HG02642 (cell line): ENCODE data around the gene CDC25A.

ENCODE experiments used
- ATAC-seq: cut with Tn5 transposase; IDR thresholded peaks from one replicate; pipeline ENCODE4 v1.9.1; 2021; ENCODE audit warnings: mild to moderate bottlenecking; ENCODE audit not compliant: unreplicated experiment, poor library complexity

The CDC25A gene

DNA sequence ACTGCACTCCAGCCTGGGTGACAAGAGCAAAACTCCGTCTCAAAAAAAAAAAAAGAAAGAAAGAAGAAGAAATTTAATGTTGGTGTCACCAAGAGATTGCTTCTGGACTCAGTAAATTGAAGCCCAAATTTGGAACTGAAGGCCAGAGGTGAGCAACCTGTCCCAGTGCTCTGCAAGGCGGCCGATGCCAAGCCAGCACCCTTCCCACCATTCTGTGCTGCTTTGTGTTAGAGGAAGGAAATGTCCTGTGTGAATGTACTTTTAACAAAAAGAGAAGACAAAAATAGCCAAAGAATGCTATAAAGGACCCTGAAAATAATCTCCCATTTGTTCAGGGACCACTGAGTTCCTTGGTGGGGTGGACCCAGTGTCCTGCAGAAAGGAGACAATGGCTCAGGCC, 44.6 kb downstream of the CDC25A start:
- ATAC-seq, result no peak

DNA sequence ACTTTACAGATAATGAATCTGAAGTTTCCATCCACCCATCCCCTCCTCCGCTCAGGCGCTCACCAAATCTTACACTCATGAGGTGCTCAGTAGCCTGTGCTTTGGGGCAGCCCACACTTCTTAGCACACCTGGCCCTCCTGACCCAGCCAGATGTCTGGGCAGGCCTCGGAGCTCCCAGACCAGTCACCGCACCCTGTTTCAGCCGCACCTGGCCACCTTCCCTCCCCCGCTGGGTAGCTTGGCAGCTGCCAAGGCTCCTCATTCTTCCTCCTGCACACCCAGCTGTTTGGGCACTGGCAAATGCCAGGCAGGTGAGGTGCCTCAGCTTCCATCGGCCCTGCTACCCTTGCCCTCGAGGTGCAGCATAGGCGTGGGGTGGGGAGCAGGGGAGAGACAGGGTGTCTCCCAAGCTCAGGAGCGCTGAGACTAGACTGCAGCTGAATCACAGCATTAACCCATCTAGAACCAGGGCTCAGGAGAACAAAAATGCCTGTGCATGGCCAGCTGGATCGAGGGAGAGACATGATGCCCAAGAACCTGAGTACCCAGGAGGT, 45.8 kb downstream of the CDC25A start:
- ATAC-seq, result no peak

DNA sequence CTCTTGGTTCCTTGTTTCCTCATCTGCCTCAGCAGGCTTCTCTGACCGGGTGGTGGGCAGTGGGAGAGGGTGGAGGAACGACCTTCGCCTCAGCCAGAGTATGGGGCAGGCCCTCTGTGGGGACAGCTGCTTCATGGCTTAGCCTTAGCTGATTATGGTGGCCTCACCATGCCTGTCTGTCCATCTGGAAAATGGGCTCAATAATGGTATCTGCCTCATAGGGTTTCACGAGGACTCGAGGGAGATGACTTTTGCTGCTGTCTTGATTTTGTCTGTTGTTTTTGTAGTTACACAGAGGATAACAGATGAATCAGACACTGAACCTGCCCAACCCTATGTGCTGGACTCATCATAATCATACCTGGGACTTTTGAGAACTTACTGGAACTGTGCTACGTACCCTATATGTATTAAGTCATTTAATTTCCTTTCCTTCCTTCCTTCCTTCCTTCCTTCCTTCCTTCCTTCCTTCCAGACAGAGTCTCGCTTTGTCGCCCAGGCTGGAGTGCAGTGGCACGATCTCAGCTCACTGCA, 46.5 kb downstream of the CDC25A start:
- ATAC-seq, result no peak

DNA sequence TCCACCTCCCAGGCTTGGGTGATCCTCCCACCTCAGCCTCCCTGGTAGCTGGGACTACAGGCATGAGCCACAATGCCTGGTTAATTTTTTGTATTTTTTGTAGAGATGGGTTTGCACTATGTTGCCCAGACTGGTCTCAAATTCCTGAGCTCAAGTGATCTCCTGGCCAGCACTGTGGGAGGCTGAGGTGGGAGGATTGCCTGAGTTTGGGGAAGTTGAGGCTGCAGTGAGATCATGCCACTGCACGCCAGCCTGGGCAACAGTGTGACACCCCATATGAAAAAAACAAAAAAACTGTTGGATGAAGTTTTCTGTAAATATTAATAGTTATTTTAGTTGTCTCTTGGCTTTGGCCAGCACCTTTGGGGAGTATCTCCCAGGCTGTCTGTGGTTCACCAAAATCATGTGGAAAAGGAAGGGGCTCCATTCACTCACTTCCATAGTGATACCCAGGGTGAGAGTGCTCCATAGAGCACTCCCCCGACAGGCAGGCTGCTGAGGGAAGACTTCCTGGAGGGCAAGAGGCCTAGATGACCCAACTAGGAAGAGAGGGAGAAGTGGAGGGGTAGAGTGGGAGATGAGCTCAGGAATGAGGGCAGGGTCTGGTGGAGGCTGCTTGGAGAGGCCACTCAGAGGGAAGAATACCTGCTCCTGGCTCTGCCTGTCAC, 47.1 kb downstream of the CDC25A start:
- ATAC-seq, result no peak

DNA sequence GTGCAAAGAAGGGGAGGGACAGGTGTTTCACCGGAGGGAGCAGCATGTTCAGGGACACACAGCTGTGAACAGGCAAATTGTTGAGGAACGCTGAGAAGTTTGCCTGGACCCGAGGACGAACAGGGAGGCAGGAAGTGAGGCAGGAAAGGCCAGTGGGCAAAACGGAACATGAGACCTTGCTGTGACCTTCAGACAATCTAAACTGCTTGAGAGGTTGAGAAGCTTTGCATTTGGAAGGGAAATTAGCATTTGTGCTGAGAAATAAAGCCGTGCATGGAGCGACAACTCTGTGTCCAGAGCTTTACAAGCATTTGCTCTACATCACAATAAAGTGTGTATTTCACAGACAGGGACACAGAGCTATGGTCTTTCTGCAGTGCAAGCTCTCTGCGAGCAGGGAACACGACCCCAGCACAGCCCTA, 47.9 kb downstream of the CDC25A start:
- ATAC-seq, result no peak

DNA sequence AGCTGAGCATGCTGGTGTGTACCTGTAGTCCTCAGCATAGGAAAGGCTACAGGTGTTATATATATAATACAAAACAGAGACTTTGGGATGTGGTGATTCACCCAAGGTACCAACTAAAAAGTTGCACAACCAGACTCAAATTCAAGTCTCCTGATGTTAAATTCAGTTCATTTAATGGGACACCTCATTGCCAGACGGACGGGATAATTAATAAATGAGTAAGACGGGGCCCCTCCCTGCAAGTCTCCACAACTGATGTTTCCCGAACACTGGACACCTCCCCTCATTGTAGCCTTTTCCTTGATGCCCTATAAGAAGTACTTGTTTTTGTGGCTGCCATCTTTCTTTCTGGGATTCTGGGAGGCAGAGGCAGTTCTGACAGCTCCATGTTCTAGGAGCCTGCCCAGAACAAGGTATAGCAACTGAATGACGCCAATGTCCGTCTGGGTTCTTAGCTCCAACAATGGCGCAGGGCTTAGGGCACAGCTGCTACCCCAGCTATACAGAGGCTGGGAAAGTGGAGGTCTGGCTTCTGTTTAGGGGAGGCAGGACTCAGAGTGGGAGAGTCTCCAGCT, 50.7 kb downstream of the CDC25A start:
- ATAC-seq, result no peak

DNA sequence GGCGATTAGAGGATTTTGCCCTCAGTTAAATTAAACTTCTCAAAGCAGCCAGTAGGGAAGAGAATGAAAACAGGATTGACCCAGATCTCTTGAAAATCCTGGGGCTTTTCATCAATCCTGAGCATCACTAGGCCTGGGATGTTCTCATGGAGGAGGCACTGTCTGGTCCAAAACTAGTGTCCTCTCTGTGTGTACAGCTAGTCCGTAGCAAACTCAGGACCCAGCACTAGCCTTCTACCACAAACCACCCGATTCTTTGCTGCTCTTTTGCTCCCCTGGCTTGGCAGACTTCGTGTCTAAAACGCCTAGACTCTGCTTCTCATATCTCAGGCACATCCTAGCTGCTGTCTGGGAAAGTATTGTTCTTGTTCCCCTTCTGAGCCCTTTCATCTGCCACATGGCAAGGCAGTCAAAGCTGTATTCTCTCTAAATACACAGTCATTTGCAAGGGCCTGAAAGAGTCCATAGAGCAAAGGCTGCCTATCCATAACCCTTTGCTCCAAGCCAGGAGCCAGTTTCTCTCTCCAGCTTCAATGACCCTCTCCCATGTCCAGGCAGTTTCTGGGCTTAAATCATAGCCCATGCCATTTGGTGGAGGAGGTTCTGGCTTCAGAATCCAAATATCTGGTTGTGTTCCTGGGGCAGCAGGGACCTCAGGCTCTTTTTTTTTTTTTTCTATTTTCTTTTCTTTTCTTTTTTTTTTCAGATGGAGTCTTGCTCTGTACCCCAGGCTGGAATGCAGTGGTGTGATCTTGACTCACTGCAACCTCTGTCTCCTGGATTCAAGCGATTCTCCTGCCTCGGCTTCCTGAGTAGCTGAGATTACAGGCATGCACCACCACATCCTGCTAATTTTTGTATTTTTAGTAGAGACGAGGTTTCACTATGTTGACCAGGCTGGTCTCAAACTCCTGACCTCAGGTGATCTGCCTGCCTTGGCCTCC, 52.4 kb downstream of the CDC25A start:
- no peak for ATAC-seq

DNA sequence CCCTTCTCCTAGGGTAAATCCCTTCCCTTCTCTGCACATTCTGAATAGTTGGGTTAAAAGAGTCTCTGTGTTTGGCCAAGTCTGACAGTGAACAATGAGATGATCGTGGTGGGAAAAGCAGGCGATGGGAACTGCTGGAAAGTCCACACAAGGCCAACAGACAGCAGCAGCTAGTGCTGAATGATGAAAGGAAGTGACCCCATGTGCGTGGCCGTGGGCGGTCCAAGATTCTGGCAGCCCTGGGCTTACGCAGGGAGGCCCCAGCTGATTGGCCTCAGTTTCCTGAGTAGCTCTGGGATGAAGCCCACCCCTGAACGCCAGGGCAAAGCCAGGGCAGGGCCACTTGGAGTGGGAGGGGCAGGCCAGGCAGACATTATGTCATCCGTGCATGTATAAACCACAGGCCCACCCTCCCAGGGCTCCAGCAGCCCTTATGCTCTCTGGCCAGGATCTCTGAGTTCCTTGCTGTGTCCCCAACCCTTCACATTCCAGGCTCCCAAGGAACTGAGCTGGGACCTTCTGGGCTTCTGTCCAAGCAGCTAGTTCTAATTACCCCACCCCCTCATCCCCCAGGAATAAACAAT, 57.8 kb downstream of the CDC25A start:
- no peak for ATAC-seq

DNA sequence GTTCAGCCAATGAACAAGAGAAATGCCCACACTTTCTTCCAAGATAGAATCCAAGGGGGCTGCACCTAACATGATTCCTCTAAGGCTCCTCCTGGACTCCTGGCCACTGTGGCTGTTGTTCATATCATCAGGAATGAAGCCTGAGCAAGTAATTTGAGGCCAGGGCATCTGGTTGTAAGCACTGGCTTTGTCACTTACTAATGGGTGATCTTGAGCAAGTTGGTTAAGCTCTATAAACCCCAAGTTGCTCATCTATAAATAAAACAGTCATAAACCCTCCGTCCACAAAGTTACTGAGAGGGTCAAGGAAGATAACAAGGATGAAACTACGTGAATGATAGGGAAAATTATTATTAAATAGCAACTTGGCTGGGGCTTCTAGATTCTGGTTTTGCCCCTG, 58.3 kb downstream of the CDC25A start:
- ATAC-seq, result no peak

DNA sequence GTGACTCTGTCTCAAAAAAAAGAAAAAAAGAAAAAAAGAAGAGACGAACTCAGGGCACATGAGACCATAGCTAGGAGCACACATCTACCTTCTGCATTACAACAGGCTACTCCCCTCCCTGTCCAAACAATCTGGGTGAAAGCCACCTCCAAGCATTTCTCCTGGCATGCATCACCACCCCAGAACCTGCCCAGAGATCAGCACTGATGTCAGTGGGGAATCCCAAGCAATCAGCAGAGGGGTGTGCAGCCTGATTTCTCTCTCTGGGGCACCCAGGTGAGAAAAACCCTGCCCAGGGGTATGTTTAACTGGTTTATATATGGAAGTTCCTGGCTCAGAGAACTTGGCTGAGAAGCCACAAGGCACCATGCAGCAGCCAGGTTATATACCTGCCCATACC, 59.4 kb downstream of the CDC25A start:
- no peak for ATAC-seq

DNA sequence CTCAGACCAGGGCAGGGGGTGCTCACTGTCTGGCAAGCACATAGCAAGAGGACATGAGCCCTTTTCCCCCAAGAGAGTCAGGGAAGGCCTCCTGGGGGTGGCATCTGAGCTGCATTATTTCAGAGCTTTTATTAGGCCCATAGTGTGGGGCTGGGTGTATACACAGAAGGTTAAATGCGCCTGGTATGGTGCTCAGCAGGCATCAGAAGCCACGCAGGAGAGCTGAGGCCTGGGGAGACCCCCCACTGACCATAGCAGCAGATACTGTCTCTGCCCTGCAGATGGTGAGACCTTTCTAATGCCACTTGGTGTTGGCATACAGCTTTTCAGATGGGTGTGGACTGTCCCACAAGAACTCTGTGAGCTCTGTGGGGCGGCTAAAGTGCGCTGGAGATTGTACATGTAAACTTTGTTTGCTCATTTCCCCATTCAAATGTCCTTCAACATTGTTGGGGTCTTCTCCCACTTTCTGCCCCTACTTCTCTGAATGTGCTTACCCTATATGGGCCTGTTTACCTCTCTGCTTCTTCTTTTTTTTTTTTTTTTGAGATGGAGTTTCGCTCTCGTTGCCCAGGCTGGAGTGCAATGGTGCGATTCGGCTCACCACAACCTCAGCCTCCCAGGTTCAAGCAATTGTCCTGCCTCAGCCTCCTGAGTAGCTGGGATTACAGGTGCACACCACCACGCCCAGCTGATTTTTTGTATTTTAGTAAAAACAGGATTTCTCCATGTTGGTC, 62.2 kb downstream of the CDC25A start:
- no peak for ATAC-seq

DNA sequence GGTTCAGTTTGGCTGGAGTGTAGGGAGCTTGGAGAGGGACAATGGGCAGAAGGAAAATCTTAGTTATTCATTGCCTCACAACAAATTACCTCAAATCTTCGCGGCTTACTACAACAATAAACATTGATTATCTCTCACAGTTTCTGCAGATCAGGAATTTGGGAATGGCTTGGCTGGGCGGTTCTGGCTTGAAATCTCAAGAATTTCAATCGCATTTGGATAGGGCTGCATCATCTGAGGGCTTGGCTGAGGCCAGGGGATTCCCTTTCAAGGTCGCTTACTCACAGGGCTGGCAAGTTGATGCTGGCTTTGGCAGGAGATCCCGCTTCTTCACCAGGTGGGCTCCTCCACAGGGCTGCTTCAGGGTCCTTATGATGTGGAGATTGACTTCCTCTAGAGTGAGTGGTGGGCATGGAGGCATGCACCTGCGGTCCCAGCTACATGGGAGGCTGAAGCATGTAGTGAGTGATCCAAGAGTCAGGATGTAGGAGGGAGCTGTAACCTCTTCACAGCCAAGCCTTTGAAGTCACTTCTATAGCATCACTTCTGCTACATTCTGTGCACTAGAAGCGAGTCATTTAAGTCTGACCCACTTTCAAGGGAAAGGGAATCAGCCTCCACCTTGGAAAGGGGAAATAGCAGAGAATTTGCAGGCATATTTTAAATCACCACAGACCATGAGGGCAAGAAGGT, 63.1 kb downstream of the CDC25A start:
- ATAC-seq, result no peak

DNA sequence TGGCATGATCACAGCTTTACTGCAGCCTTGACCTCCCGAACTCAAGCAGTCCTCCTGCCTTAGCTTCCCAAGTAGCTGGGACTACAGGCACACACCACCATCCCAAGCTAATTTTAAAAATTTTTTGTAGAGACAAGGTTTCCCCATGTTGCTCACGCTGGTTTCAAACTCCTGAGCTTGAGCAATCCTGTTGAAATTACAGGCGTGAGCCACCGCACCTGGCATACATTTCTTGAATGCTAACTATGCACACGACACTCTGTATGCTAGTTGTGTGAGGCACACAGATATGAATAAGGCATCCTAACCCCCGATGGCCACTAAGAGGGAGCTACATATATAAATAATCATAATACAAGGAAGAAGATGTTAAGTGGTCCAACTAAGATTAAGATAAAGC, 64.9 kb downstream of the CDC25A start:
- no peak for ATAC-seq

DNA sequence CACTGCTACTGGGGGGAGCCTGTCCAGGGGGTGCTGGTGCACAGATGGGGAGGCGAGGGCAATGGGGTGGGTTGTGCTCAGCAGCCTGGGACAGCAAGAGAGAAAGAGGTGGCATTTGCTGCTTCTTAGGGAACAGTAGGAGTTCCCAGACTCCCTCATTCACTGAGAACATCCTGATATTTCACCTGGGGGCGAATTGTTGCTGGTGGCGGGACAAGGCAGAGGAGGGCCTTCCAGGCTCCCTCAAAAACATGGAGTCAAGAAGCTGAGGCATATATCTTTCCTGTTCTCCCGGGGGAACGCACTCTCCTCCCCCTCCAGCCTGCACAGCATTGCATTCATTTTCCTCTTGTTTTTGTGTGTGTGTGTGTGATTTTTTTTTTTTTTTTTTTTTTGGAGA, 65.7 kb downstream of the CDC25A start:
- no peak for ATAC-seq

DNA sequence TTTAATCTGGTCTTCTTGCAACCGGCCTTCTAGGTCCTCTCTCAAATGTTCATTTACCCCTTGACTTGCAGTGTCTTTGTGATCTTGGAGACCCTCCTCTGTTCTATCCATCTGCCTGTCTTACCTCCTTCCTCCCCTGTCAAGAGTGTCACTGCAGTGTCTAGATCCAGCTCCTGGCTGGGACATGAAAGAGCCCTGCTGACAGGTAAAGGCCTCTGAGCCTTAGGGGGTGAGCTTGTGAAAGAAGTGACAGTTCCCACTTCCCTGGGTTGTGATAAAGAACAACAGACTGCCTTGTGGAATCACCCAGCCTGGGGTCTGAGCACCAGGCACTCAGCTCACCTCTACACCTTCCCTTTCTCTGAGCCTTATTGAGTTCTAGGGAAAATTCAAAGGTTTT, 68.0 kb downstream of the CDC25A start:
- no peak for ATAC-seq

DNA sequence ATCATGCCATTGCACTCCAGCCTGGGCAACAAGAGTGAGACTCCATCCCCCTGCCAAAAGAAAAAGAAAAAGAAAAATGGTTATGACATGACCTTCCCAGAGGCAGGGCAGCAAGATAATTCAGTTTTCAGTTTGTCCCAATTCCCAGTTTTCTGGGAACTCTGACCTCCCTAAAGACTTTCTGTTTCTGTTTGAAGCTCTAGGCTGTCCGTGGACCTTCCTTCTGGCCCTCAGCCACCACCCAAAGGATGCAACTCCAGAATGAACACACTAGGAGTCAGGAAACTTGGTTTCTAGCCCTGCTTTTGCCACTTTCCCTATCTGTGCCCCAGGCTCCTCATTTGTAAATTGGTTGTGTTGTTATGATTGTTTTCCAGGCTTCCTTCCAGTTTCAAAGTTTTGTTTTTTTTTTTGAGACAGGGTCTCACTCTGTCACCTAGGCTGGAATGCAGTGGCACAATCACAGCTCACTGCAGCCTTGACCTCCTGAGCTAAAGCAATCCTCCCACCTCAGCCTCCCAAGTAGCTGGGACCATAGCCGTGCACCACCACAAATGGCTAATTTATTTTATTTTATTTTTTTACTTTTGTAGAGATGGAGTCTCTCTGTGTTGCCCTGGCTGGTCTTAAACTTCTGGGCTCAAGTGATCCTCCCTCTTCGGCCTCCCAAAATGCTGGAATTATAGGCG, 68.6 kb downstream of the CDC25A start:
- no peak for ATAC-seq

DNA sequence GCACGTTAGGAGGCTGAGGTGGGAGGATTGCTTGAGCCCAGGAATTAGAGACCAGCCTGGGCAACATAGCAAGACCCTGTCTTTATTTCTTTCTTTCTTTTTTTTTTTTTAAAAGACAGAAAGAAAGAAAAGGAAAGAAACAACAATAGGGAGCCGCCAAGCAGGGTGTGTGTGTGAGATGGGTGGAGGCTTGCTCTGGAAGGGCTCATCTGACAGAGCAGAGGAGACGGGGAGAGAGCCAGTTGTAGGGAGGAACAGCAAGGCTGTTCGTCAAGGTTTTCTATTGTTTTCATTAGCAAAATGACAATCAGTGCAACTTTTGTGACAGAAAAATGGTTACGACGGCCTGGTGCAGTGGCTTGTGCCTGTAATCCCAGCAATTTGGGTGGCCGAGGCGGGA, 69.3 kb downstream of the CDC25A start:
- no peak for ATAC-seq

DNA sequence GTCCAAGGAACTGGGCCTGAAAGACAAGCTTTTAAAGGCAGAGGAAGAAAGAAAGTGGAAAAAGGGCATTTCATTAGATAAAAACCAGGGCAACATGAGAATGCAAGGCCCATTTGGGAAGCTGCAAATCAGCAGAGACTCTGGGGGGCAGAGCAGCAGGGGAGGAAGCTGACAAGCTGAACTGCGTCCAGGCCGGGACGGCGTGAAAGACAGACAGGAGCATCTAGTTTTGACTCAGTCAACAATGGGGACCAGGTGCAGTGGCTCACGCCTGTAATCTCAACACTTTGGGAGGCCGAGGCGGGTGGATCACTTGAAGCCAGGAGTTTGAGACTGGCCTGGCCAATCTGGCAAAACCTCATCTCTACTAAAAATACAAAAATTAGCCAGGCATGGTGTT, 69.9 kb downstream of the CDC25A start:
- ATAC-seq, result no peak

DNA sequence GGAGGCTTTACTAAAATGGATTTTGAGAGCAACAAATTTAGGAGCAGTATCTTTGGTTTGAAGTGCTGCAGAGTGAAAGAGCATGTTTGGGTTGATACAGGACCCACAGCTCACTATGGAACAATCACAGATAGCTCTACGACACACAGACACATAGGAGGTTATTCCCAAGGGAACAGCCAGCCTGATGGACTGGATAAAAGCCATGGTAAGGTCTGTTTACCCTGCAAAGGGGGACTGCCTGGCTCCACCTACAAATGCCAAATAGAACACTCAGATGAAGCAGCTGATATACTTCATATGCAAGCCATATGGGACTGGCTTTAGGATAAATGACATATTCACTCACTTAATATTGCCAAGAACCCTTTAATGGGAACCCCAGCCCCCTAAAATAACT, 75.4 kb downstream of the CDC25A start:
- no peak for ATAC-seq
